ENCODE data around the gene AP1AR. TPM values are rescaled to one million over a fixed set of nuclear protein-coding genes. Genes with fewer than 3 reads are reported as not detected.
"Not testable (repeated sequence)": the region's sequence is repeated elsewhere in the genome, so short reads cannot be mapped to it uniquely, and the experiment has no call there.

Gene AP1AR
- total RNA-seq, 1 donor from 2014 or later, result 31.0 TPM

DNA sequence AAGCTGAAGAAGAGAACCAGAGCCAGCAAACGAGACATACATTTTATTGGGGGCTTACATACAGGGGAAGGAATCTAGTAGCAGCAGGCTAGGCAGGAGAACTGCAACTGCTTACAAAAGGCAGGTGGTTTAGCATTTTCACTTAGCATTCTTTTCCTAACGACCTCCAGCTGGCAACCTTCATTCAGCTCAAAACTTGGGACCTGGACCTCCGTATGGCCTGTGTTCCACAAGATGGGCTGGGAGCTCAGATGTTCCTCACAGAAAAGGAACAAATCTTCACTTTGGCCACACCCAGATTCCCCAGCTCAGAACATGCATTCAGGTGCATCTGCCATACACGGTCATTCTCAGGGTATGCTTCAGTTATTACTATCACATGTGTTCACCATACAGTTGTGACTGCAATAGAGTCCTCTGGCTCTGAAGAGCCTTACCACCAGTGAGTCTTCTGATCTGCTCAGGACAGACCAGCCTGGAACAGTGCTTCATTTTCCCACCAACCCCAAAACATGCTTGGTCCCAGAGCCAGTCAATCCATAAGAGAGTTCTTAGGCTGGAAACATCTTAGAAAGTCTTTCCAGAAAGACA is 29.6 kb upstream of the AP1AR start:
- no peak for DNase-seq (ENCODE audit: low read depth)

DNA sequence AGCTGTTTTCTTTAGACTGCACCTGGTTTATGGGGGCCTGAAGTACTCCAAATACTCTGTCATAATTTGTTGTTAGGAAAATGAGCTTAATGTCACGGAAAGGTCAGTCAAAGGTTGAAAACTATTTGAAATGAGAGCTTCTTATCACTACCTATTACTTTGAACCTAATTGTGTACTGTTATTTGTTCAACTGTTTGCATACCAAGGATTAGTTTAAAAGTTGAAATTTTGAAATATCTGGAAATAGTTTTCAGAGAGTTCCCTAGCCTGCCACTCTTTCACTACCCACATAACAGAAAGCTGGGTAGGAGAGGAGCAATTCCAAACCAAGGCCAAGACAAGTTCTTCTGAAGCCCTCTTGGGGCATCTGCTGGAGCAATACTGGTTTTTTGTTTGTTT is 28.0 kb upstream of the AP1AR start:
- H3K27me3 ChIP-seq (ENCODE audit: control insufficient read depth, insufficient read depth, low read length), result no peaks in the 10 kb centered on the region
- no peaks in the 10 kb centered on the region for H3K36me3 ChIP-seq (ENCODE audit: control insufficient read depth, insufficient read depth, low read length)
- TF ChIP-seq, protein P1, sequence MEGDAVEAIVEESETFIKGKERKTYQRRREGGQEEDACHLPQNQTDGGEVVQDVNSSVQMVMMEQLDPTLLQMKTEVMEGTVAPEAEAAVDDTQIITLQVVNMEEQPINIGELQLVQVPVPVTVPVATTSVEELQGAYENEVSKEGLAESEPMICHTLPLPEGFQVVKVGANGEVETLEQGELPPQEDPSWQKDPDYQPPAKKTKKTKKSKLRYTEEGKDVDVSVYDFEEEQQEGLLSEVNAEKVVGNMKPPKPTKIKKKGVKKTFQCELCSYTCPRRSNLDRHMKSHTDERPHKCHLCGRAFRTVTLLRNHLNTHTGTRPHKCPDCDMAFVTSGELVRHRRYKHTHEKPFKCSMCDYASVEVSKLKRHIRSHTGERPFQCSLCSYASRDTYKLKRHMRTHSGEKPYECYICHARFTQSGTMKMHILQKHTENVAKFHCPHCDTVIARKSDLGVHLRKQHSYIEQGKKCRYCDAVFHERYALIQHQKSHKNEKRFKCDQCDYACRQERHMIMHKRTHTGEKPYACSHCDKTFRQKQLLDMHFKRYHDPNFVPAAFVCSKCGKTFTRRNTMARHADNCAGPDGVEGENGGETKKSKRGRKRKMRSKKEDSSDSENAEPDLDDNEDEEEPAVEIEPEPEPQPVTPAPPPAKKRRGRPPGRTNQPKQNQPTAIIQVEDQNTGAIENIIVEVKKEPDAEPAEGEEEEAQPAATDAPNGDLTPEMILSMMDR (IDR thresholded peaks at IDR 0.05; ENCODE audit: insufficient read depth, low read length, poor library complexity, severe bottlenecking), result no peak
- H3K4me3 ChIP-seq (ENCODE audit: low read depth, low read length), result no peak overlapping the region
- no peak for DNase-seq (ENCODE audit: low read depth)

More for the DNA sequence above, 29.6 kb upstream of the AP1AR start:
- H3K36me3 ChIP-seq (ENCODE audit: control insufficient read depth, insufficient read depth, low read length), result no peaks in the 10 kb centered on the region
- TF ChIP-seq, protein P1 (IDR thresholded peaks at IDR 0.05; ENCODE audit: insufficient read depth, low read length, poor library complexity, severe bottlenecking), result no peak
- no peak overlapping the region for H3K4me3 ChIP-seq (ENCODE audit: low read depth, low read length)
- H3K27me3 ChIP-seq (ENCODE audit: control insufficient read depth, insufficient read depth, low read length), result no peaks in the 10 kb centered on the region

GRCh38 chr4:112206431-112206830 is 25.2 kb upstream of the AP1AR start:
- TF ChIP-seq, protein P1 (IDR thresholded peaks at IDR 0.05; ENCODE audit: insufficient read depth, low read length, poor library complexity, severe bottlenecking), result no peak
- no peaks in the 10 kb centered on the region for H3K27me3 ChIP-seq (ENCODE audit: control insufficient read depth, insufficient read depth, low read length)
- no peak for DNase-seq (ENCODE audit: low read depth)
- H3K36me3 ChIP-seq (ENCODE audit: control insufficient read depth, insufficient read depth, low read length), result no peaks in the 10 kb centered on the region
- H3K4me3 ChIP-seq (ENCODE audit: low read depth, low read length), result no peak overlapping the region

DNA sequence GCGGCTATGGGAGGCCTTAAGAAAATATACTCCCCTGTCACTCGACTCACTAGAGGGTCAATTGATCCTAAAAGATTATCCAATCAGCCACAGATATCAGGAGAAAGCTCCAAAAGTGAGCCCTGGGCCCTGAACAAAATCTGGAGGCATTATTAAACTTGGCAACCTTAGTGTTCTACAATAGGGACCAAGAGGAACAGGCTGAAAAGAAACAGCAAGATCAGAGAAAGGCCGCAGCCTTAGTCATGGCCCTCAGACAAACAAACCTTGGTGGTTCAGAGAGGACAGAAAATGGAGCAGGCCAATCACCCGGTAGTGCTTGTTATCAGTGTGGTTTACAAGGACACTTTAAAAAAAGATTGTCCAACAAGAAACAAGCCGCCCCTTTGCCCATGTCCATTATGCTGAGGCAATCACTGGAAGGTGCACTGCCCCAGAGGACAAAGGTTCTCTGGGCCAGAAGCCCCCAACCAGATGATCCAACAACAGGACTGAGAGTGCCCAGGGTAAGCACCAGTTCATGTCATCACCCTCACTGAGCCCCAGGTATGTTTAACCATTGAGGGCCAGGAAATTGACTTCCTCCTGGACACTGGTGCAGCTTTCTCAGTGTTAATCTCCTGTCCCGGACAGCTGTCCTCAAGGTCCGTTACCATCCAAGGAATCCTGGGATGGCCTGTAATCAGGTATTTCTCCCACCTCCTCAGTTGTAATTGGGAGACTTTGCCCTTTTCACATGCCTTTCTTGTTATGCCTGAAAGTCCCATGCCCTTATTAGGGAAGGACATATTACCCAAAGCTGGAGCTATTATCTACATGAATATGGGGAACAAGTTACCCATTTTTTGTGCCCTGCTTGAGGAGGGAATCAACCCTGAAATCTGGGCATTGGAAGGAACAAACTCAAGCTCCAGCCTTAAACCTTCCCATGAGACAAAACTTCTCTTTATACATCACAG is 23.2 kb upstream of the AP1AR start:
- H3K4me3 ChIP-seq (ENCODE audit: low read depth, low read length); H3K27me3 ChIP-seq (ENCODE audit: control insufficient read depth, insufficient read depth, low read length); H3K36me3 ChIP-seq (ENCODE audit: control insufficient read depth, insufficient read depth, low read length); DNase-seq (ENCODE audit: low read depth): not testable (repeated sequence)

DNA sequence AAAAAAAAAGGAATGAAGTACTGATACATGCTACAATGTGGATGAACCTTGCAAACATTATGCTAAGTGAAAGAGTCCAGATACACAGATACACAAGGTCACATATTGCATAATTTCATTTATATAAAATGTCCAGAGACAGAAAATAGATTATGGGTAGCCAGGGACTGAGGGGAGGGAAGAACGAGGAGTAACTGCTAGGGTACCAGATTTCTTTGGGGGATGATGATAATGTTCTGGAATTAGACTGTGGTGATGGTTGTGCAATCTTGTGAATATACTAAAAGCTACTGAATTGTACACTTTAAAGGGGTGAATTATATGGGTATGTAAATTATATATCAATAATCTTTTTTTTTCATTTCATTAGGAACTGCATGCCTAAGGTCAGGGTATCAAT is 20.8 kb upstream of the AP1AR start:
- no peak for DNase-seq (ENCODE audit: low read depth)
- no peaks in the 10 kb centered on the region for H3K27me3 ChIP-seq (ENCODE audit: control insufficient read depth, insufficient read depth, low read length)
- TF ChIP-seq, protein P1 (IDR thresholded peaks at IDR 0.05; ENCODE audit: insufficient read depth, low read length, poor library complexity, severe bottlenecking), result no peak
- no peak overlapping the region for H3K4me3 ChIP-seq (ENCODE audit: low read depth, low read length)
- H3K36me3 ChIP-seq (ENCODE audit: control insufficient read depth, insufficient read depth, low read length), result no peaks in the 10 kb centered on the region

GRCh38 chr4:112213091-112213490 is 18.5 kb upstream of the AP1AR start:
- Histone ChIP-seq H3K4me3 (ENCODE audit: low read depth, low read length) (no peak overlapping the region), H3K36me3 (ENCODE audit: control insufficient read depth, insufficient read depth, low read length) (no peaks in the 10 kb centered on the region), H3K27me3 (ENCODE audit: control insufficient read depth, insufficient read depth, low read length) (no peaks in the 10 kb centered on the region)
- DNase-seq (ENCODE audit: low read depth), result no peak
- TF ChIP-seq, protein P1 (IDR thresholded peaks at IDR 0.05; ENCODE audit: insufficient read depth, low read length, poor library complexity, severe bottlenecking), result no peak
